GM12878 (cell line): ENCODE measurements around the gene MBNL3. TPM values are rescaled to one million over a fixed set of nuclear protein-coding genes. Genes with fewer than 3 reads are reported as not detected.

ENCODE experiments used
- ATAC-seq: fragments of 200-7000 bp; cut with Tn5 transposase; 3 replicates; pipeline ENCODE4 v1.9.1; 2020; ENCODE audit warnings: mild to moderate bottlenecking, moderate library complexity
- BruUV-seq: library from RNA; stranded (reverse); fragments of 400-500 nt; replicated peaks from 2 replicates; lab custom pipeline; 2021; lab: Mats Ljungman, UMichigan
- CTCF ChIA-PET: fragments of 300-600 bp; sonication (Branson Sonifier 250); formaldehyde crosslinking; extraction: SDS; loops from one replicate; lab custom pipeline; 2021; ENCODE audit warnings: inconsistent platforms; lab: Yijun Ruan, JAX
- POLR2A ChIA-PET: fragments of 350-600 bp; formaldehyde crosslinking; extraction: SDS; loops from one replicate; lab custom pipeline; 2021; ENCODE audit warnings: inconsistent platforms; lab: Charles Lee
- RAD21 ChIA-PET: fragments of 300-600 bp; sonication (Branson Sonifier 250); formaldehyde crosslinking; loops from one replicate; lab custom pipeline; 2023; ENCODE audit warnings: antibody characterized with exemption; ENCODE audit not compliant: unreplicated experiment; lab: Charles Lee
- SMC1A ChIA-PET: fragments of 300-600 bp; sonication (Branson Sonifier 250); formaldehyde crosslinking; loops from one replicate; lab custom pipeline; 2023; ENCODE audit not compliant: unreplicated experiment, uncharacterized antibody; lab: Charles Lee
- DNase-seq: peaks from one replicate; pipeline ENCODE4 v3.0.0-alpha.2; 2011; ENCODE audit warnings: low read depth, low spot score
- FAIRE-seq: peaks from 3 replicates; lab custom pipeline; 2011; peaks lifted over from hg19 to GRCh38; lab: Jason Lieb, UNC
- H2AFZ ChIP-seq: 2 replicates; pipeline ENCODE4 v1.6.0; 2011; ENCODE audit warnings: low read depth, low read length, control low read depth; ENCODE audit not compliant: control insufficient read depth
- H3K27ac ChIP-seq: 2 replicates; pipeline ENCODE4 v1.5.1; 2011; ENCODE audit warnings: control low read depth; ENCODE audit not compliant: control insufficient read depth, insufficient read depth
- H3K27me3 ChIP-seq, 2 experiments: replicated peaks in 1 of 2; 2 replicates each; pipeline versions ENCODE4 v1.6.0 to v1.6.1; 2011; ENCODE audit warnings: low read length in 1 of 2; ENCODE audit not compliant: control insufficient read depth in 2 of 2, insufficient read depth in 2 of 2
- H3K36me3 ChIP-seq, 2 experiments: 2 replicates each; pipeline ENCODE4 v1.5.1; 2011; ENCODE audit warnings: low read length in 1 of 2; ENCODE audit not compliant: control insufficient read depth in 2 of 2, insufficient read depth in 2 of 2
- H3K4me1 ChIP-seq: 2 replicates; pipeline ENCODE4 v1.6.1; 2011; ENCODE audit warnings: mild to moderate bottlenecking, low read length, moderate library complexity, mixed read lengths; ENCODE audit not compliant: control insufficient read depth, insufficient read depth
- H3K4me2 ChIP-seq: 2 replicates; pipeline ENCODE4 v1.6.0; 2011; ENCODE audit warnings: control low read depth; ENCODE audit not compliant: control insufficient read depth, insufficient read depth
- H3K4me3 ChIP-seq: fragments of 200-600 bp; sonication (generic); 2 replicates; pipeline ENCODE4 v1.5.1; 2016
- H3K79me2 ChIP-seq: 2 replicates; pipeline ENCODE4 v1.6.0; 2011; ENCODE audit warnings: low read length; ENCODE audit not compliant: control insufficient read depth, insufficient read depth
- H3K9ac ChIP-seq: 2 replicates; pipeline ENCODE4 v1.8.0; 2011; ENCODE audit warnings: low read length, control low read depth, mixed read lengths; ENCODE audit not compliant: control insufficient read depth, insufficient read depth
- H3K9me3 ChIP-seq: replicated peaks from 3 replicates; pipeline ENCODE4 v1.5.1; 2011; ENCODE audit warnings: mild to moderate bottlenecking, low read length; ENCODE audit not compliant: control insufficient read depth, insufficient read depth
- H4K20me1 ChIP-seq: 2 replicates; pipeline ENCODE4 v1.6.0; 2011; ENCODE audit not compliant: control insufficient read depth, insufficient read depth
- CBX3 ChIP-seq: fragments of 200-600 bp; sonication (generic); IDR thresholded peaks from 2 replicates; pipeline ENCODE4 v1.6.1; 2016; ENCODE audit warnings: low read depth, borderline replicate concordance
- HDGF ChIP-seq: fragments of 450-650 bp; IDR thresholded peaks from 2 replicates; pipeline ENCODE4 v1.6.1; 2016; ENCODE audit warnings: antibody characterized with exemption
- IKZF2 ChIP-seq, 2 experiments: fragments of 450-650 bp; IDR thresholded peaks; 2 replicates each; pipeline ENCODE4 v1.6.1; 2017; ENCODE audit warnings: mild to moderate bottlenecking in 2 of 2, moderate library complexity in 2 of 2
- MEF2B ChIP-seq: fragments of 450-650 bp; IDR thresholded peaks from 2 replicates; pipeline ENCODE4 v1.6.1; 2018; ENCODE audit warnings: mild to moderate bottlenecking, moderate library complexity; ENCODE audit not compliant: partially characterized antibody, poor library complexity, severe bottlenecking
- MTA3 ChIP-seq: IDR thresholded peaks from 2 replicates; pipeline ENCODE4 v1.6.1; 2012; ENCODE audit warnings: low read length, inconsistent platforms, borderline replicate concordance
- MYC ChIP-seq: IDR thresholded peaks from 2 replicates; pipeline ENCODE4 v1.6.1; 2011; ENCODE audit warnings: mild to moderate bottlenecking, low read length, moderate library complexity, inconsistent platforms; ENCODE audit not compliant: insufficient read depth, insufficient replicate concordance, insufficient read length, severe bottlenecking
- SREBF1 ChIP-seq: IDR thresholded peaks from 2 replicates; pipeline ENCODE4 v1.6.1; 2012; ENCODE audit warnings: mild to moderate bottlenecking, low read length
- TAF1 ChIP-seq: IDR thresholded peaks from 2 replicates; pipeline ENCODE4 v1.6.1; 2011; ENCODE audit warnings: mild to moderate bottlenecking, low read depth, low read length, borderline replicate concordance
- TCF7 ChIP-seq: IDR thresholded peaks from 2 replicates; pipeline ENCODE4 v1.6.1; 2014; ENCODE audit warnings: antibody characterized with exemption, borderline replicate concordance
- WGBS: methylation state at CpG from one replicate; pipeline ENCODE4 v1.1.6; 2016; ENCODE audit warnings: low lambda C conversion rate; ENCODE audit not compliant: insufficient replicate concordance, insufficient coverage; ENCODE audit errors: missing lambda C conversion rate; 5-methylcytosine and 5-hydroxymethylcytosine counted together
- in situ Hi-C: fragments of 300-500 bp; cut with MboI; formaldehyde crosslinking; loops from 9 replicates; pipeline ENCODE4 v1.14.3; 2018; ENCODE audit warnings: mixed read lengths
- intact Hi-C: fragments of 100-400 bp; cut with micrococcal nuclease; formaldehyde crosslinking; loops from one replicate; pipeline ENCODE4 v1.14.2; 2022; ENCODE audit not compliant: unreplicated experiment
- polyA plus RNA-seq, 11 experiments: library from polyadenylated mRNA; depleted of rRNA in 4 of 11; unstranded in 6 of 11; stranded (reverse) in 5 of 11; fragments of >200 nt; fragmentation: Nextera tagmentation in 4 of 11; fragmentation: Illumina TruSeq in 1 of 11; extraction: Ambion mirVana in 4 of 11; extraction: Trizol in 1 of 11; gene quantifications; 1 replicate in 1 of 11; 2 replicates in 10 of 11; pipeline versions ENCODE4 v1.2.1 to v1.2.3, GENCODE V29; 2011 to 2016; ENCODE audit warnings: inconsistent platforms in 2 of 11, missing spikeins in 2 of 11, low read depth in 1 of 11
- total RNA-seq, 4 experiments: library from RNA; depleted of rRNA in 3 of 4; stranded (reverse); fragments of >200 nt in 3 of 4; fragmentation: Illumina TruSeq in 1 of 4; extraction: Trizol in 1 of 4; gene quantifications; 2 replicates each; pipeline versions ENCODE4 v1.2.1 to v1.2.3, GENCODE V29; 2013 to 2021
- TF ChIP-seq, protein P1 (sequence below): fragments of 450-650 bp; IDR thresholded peaks from 2 replicates; pipeline ENCODE4 v1.6.1; 2016; ENCODE audit warnings: mild to moderate bottlenecking
- TF ChIP-seq, protein P2 (sequence below): fragments of 150-350 bp; IDR thresholded peaks from 2 replicates; pipeline ENCODE4 v1.6.1; 2016; ENCODE audit warnings: low read depth, low read length
- TF ChIP-seq, protein P3 (sequence below): fragments of 450-650 bp; IDR thresholded peaks from 2 replicates; pipeline ENCODE4 v1.6.1; 2017; ENCODE audit warnings: mild to moderate bottlenecking, moderate library complexity
- TF ChIP-seq, protein P4 (sequence below): fragments of 450-650 bp; IDR thresholded peaks from 2 replicates; pipeline ENCODE4 v1.6.1; 2014; ENCODE audit warnings: mild to moderate bottlenecking

MBNL3 gene
- total and polyA plus RNA-seq, 10 of the 15 experiments (the other 5 are each of a cell fraction or from before 2014, with no cell fraction given), result 3.4 to 33.1 (median 12.6) TPM

DNA sequence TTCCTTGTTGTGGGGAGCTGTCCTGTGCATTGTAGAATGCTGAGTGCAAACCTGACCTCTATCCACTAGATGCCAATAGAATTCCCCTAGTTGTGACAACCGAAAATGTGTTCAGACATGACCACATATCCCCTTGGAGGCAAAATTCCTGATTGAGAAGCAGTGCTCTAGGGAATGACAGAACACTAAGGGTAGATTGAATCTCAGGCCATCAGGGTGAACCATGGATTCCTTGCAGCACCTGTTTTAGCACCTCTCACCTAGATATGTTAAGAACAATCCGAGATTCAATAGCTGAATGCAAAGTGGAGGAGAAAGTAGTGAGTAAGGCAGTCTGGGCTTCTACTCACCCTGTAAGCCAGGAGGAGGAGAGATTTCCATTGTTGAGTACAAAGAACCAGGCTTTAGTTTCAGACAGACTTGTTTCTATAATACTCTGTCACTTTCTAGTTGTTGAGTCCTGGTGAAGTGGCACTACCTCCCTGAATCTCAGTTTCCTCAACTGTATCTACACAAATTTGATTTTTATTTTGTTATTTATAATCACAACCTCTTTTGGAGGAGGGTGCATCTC lies 158.6 kb downstream of the MBNL3 start:
- intact Hi-C loops, result no loop called here
- H3K9ac ChIP-seq, result no peak overlapping the region
- no peaks in the 10 kb centered on the region for H3K79me2 ChIP-seq
- BruUV-seq, result no TSS peak
- DNase-seq, result no peak
- H2AFZ ChIP-seq, result no peak overlapping the region
- POLR2A ChIA-PET, result no interaction called here
- RAD21 ChIA-PET, result no interaction called here
- H3K4me3 ChIP-seq, result no peak overlapping the region
- CTCF ChIA-PET, result no interaction called here
- 43% methylated on average over 2 of the region's 2 CpGs for WGBS
- no peak overlapping the region for H3K4me2 ChIP-seq
- FAIRE-seq, result no peak
- TF ChIP-seq IKZF2 (IDR thresholded peaks at IDR 0.05) (no peak), MEF2B (no peak), MTA3 (no peak), HDGF (no peak), SREBF1 (no peak), MYC (no peak), TAF1 (no peak), TCF7 (no peak), CBX3 (no peak)
- TF ChIP-seq, protein P1, sequence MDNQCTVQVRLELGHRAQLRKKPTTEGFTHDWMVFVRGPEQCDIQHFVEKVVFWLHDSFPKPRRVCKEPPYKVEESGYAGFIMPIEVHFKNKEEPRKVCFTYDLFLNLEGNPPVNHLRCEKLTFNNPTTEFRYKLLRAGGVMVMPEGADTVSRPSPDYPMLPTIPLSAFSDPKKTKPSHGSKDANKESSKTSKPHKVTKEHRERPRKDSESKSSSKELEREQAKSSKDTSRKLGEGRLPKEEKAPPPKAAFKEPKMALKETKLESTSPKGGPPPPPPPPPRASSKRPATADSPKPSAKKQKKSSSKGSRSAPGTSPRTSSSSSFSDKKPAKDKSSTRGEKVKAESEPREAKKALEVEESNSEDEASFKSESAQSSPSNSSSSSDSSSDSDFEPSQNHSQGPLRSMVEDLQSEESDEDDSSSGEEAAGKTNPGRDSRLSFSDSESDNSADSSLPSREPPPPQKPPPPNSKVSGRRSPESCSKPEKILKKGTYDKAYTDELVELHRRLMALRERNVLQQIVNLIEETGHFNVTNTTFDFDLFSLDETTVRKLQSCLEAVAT, result no peak
- TF ChIP-seq, protein P2, sequence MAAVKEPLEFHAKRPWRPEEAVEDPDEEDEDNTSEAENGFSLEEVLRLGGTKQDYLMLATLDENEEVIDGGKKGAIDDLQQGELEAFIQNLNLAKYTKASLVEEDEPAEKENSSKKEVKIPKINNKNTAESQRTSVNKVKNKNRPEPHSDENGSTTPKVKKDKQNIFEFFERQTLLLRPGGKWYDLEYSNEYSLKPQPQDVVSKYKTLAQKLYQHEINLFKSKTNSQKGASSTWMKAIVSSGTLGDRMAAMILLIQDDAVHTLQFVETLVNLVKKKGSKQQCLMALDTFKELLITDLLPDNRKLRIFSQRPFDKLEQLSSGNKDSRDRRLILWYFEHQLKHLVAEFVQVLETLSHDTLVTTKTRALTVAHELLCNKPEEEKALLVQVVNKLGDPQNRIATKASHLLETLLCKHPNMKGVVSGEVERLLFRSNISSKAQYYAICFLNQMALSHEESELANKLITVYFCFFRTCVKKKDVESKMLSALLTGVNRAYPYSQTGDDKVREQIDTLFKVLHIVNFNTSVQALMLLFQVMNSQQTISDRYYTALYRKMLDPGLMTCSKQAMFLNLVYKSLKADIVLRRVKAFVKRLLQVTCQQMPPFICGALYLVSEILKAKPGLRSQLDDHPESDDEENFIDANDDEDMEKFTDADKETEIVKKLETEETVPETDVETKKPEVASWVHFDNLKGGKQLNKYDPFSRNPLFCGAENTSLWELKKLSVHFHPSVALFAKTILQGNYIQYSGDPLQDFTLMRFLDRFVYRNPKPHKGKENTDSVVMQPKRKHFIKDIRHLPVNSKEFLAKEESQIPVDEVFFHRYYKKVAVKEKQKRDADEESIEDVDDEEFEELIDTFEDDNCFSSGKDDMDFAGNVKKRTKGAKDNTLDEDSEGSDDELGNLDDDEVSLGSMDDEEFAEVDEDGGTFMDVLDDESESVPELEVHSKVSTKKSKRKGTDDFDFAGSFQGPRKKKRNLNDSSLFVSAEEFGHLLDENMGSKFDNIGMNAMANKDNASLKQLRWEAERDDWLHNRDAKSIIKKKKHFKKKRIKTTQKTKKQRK, result no peak
- TF ChIP-seq, protein P3, sequence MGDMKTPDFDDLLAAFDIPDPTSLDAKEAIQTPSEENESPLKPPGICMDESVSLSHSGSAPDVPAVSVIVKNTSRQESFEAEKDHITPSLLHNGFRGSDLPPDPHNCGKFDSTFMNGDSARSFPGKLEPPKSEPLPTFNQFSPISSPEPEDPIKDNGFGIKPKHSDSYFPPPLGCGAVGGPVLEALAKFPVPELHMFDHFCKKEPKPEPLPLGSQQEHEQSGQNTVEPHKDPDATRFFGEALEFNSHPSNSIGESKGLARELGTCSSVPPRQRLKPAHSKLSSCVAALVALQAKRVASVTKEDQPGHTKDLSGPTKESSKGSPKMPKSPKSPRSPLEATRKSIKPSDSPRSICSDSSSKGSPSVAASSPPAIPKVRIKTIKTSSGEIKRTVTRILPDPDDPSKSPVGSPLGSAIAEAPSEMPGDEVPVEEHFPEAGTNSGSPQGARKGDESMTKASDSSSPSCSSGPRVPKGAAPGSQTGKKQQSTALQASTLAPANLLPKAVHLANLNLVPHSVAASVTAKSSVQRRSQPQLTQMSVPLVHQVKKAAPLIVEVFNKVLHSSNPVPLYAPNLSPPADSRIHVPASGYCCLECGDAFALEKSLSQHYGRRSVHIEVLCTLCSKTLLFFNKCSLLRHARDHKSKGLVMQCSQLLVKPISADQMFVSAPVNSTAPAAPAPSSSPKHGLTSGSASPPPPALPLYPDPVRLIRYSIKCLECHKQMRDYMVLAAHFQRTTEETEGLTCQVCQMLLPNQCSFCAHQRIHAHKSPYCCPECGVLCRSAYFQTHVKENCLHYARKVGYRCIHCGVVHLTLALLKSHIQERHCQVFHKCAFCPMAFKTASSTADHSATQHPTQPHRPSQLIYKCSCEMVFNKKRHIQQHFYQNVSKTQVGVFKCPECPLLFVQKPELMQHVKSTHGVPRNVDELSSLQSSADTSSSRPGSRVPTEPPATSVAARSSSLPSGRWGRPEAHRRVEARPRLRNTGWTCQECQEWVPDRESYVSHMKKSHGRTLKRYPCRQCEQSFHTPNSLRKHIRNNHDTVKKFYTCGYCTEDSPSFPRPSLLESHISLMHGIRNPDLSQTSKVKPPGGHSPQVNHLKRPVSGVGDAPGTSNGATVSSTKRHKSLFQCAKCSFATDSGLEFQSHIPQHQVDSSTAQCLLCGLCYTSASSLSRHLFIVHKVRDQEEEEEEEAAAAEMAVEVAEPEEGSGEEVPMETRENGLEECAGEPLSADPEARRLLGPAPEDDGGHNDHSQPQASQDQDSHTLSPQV, result no peak
- TF ChIP-seq, protein P4, sequence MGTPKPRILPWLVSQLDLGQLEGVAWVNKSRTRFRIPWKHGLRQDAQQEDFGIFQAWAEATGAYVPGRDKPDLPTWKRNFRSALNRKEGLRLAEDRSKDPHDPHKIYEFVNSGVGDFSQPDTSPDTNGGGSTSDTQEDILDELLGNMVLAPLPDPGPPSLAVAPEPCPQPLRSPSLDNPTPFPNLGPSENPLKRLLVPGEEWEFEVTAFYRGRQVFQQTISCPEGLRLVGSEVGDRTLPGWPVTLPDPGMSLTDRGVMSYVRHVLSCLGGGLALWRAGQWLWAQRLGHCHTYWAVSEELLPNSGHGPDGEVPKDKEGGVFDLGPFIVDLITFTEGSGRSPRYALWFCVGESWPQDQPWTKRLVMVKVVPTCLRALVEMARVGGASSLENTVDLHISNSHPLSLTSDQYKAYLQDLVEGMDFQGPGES, result no peak
- in situ Hi-C loops, result no loop called here
- no peaks in the 10 kb centered on the region for H3K36me3 ChIP-seq
- no peaks in the 10 kb centered on the region for H3K9me3 ChIP-seq
- no peaks in the 10 kb centered on the region for H3K27me3 ChIP-seq
- H3K4me1 ChIP-seq, result no peaks in the 10 kb centered on the region
- no peak overlapping the region for H3K27ac ChIP-seq
- SMC1A ChIA-PET, result no interaction called here
- no peak for ATAC-seq
- no peaks in the 10 kb centered on the region for H4K20me1 ChIP-seq
